Upper lobe of left lung (tissue), 6 donors: ENCODE measurements around the gene PLBD2. TPM values are rescaled to one million over a fixed set of nuclear protein-coding genes. Genes with fewer than 3 reads are reported as not detected.

Experiments used
- ATAC-seq, 2 donors: fragments of 200-7000 bp; cut with Tn5 transposase; one replicate each; pipeline ENCODE4 v1.9.1; 2022; ENCODE audit warnings: mild to moderate bottlenecking in 2 of 2, moderate library complexity in 2 of 2; ENCODE audit not compliant: low FRiP score in 2 of 2
- DNase-seq, 2 donors: peaks; one replicate each; pipeline ENCODE4 v3.0.0-alpha.2; 2019 to 2020
- H3K27ac ChIP-seq, 4 donors: fragments of 200-600 bp; sonication (generic); one replicate each; pipeline ENCODE4 v1.5.1; 2016 to 2019
- H3K27me3 ChIP-seq, 4 donors: fragments of 200-600 bp; sonication (generic); one replicate each; pipeline ENCODE4 v1.5.1; 2017 to 2019
- H3K36me3 ChIP-seq, 4 donors: fragments of 200-600 bp; sonication (generic); one replicate each; pipeline ENCODE4 v1.5.1; 2016 to 2019
- H3K4me1 ChIP-seq, 4 donors: fragments of 200-600 bp; sonication (generic); one replicate each; pipeline ENCODE4 v1.5.1; 2018 to 2019
- H3K4me3 ChIP-seq, 4 donors: fragments of 200-600 bp; sonication (generic); one replicate each; pipeline ENCODE4 v1.5.1; 2017 to 2019; ENCODE audit warnings: mild to moderate bottlenecking in 2 of 4, moderate library complexity in 1 of 4
- H3K9me3 ChIP-seq, 4 donors: fragments of 200-600 bp; sonication (generic); one replicate each; pipeline ENCODE4 v1.5.1; 2018 to 2019
- CTCF ChIP-seq, 6 experiments: fragments of 450-650 bp in 4 of 6; fragments of 200-600 bp in 2 of 6; sonication (generic) in 2 of 6; IDR thresholded peaks; one replicate each; pipeline ENCODE4 v1.5.1; 2016 to 2019; ENCODE audit warnings: antibody characterized with exemption in 6 of 6
- EP300 ChIP-seq, 4 donors: sonication (generic); formaldehyde crosslinking; IDR thresholded peaks; one replicate each; pipeline ENCODE4 v1.5.1; 2017; ENCODE audit warnings: antibody characterized with exemption in 4 of 4, control low read depth in 2 of 4
- POLR2A ChIP-seq, 4 donors: fragments of 450-650 bp; IDR thresholded peaks; one replicate each; pipeline ENCODE4 v1.5.1; 2016 to 2017; ENCODE audit warnings: antibody characterized with exemption in 4 of 4, mild to moderate bottlenecking in 2 of 4
- POLR2AphosphoS5 ChIP-seq, 2 donors: sonication (generic); formaldehyde crosslinking; IDR thresholded peaks; one replicate each; pipeline ENCODE4 v1.5.1; 2017; ENCODE audit warnings: antibody characterized with exemption in 2 of 2
- WGBS, 2 donors: methylation state at CpG; one replicate each; pipeline ENCODE4 v1.1.5; 2017 to 2018; 5-methylcytosine and 5-hydroxymethylcytosine counted together
- total RNA-seq, 6 donors: library from RNA; depleted of rRNA in 4 of 6; stranded (reverse); fragments of >200 nt in 4 of 6; gene quantifications; one replicate each; pipeline versions ENCODE4 v1.1.0 to v1.2.1, GENCODE V29; 2016 to 2021
- donor health status: DM: no; HTN: no; CAD: no; lungs with moderate emphysema.
- donor health status: DM: no; HTN: yes; CAD: no; lungs with severe emphysema.

The PLBD2 gene
- total RNA-seq, 6 donors from 2014 or later = 19.5 to 60.0 (median 46.4) TPM

GRCh38 chr12:113381220-113381619 lies 22.8 kb downstream of the PLBD2 start:
- Histone ChIP-seq H3K4me1 (no peaks in the 10 kb centered on the region), H3K27ac (no peak overlapping the region), H3K36me3 (peaks cover 0 to 76% (median 38%) of the 10 kb centered on the region in 4 donors), H3K4me3 (no peak overlapping the region), H3K27me3 (no peaks in the 10 kb centered on the region), H3K9me3 (no peaks in the 10 kb centered on the region)
- no peak for TF ChIP-seq EP300 (IDR thresholded peaks at IDR 0.05)
- TF ChIP-seq CTCF (IDR thresholded peaks at IDR 0.05) = no peak
- TF ChIP-seq POLR2AphosphoS5 (IDR thresholded peaks at IDR 0.05) = no peak
- no peak for TF ChIP-seq POLR2A (IDR thresholded peaks at IDR 0.05)
- no peak for DNase-seq
- ATAC-seq = no peak
- WGBS, 2 donors = 87 to 89% methylated on average over 11 of the region's 11 CpGs

GRCh38 chr12:113382206-113382605 lies 23.8 kb downstream of the PLBD2 start:
- Histone ChIP-seq H3K36me3 (peaks cover 0 to 76% (median 40%) of the 10 kb centered on the region in 4 donors), H3K27me3 (no peaks in the 10 kb centered on the region), H3K27ac (no peak overlapping the region), H3K4me1 (no peaks in the 10 kb centered on the region), H3K4me3 (no peak overlapping the region), H3K9me3 (no peaks in the 10 kb centered on the region)
- DNase-seq (no peak), ATAC-seq (no peak)
- no peak for TF ChIP-seq POLR2A (IDR thresholded peaks at IDR 0.05)
- no peak for TF ChIP-seq CTCF (IDR thresholded peaks at IDR 0.05)
- TF ChIP-seq EP300 (IDR thresholded peaks at IDR 0.05) = no peak
- TF ChIP-seq POLR2AphosphoS5 (IDR thresholded peaks at IDR 0.05) = no peak
- 96 to 98% methylated on average over 4 of the region's 4 CpGs for WGBS, 2 donors

GRCh38 chr12:113384778-113385177 lies 26.4 kb downstream of the PLBD2 start:
- Histone ChIP-seq H3K36me3 (peaks cover 0 to 88% (median 53%) of the 10 kb centered on the region in 4 donors), H3K4me1 (no peaks in the 10 kb centered on the region), H3K9me3 (no peaks in the 10 kb centered on the region), H3K27ac (no peak overlapping the region), H3K27me3 (no peaks in the 10 kb centered on the region), H3K4me3 (no peak overlapping the region)
- WGBS, 2 donors = 84 to 92% methylated on average over 9 to 14 of the region's 14 CpGs
- TF ChIP-seq EP300 (IDR thresholded peaks at IDR 0.05) (no peak), POLR2A (IDR thresholded peaks at IDR 0.05) (no peak), CTCF (IDR thresholded peaks at IDR 0.05) (no peak), POLR2AphosphoS5 (IDR thresholded peaks at IDR 0.05) (no peak)
- DNase-seq (peak in 1 of 2 donors; percentile 72), ATAC-seq (no peak)

GRCh38 chr12:113385282-113385882 lies 27.0 kb downstream of the PLBD2 start:
- 94 to 96% methylated on average over 6 of the region's 6 CpGs for WGBS, 2 donors
- Histone ChIP-seq H3K36me3 (peaks cover 0 to 86% (median 51%) of the 10 kb centered on the region in 4 donors), H3K4me1 (no peaks in the 10 kb centered on the region), H3K9me3 (no peaks in the 10 kb centered on the region), H3K4me3 (no peak overlapping the region), H3K27me3 (no peaks in the 10 kb centered on the region), H3K27ac (no peak overlapping the region)
- TF ChIP-seq POLR2AphosphoS5 (IDR thresholded peaks at IDR 0.05) (no peak), CTCF (IDR thresholded peaks at IDR 0.05) (no peak), POLR2A (IDR thresholded peaks at IDR 0.05) (no peak), EP300 (IDR thresholded peaks at IDR 0.05) (no peak)
- no peak for DNase-seq
- no peak for ATAC-seq
